ENCODE data around the gene HRH4.

DNA sequence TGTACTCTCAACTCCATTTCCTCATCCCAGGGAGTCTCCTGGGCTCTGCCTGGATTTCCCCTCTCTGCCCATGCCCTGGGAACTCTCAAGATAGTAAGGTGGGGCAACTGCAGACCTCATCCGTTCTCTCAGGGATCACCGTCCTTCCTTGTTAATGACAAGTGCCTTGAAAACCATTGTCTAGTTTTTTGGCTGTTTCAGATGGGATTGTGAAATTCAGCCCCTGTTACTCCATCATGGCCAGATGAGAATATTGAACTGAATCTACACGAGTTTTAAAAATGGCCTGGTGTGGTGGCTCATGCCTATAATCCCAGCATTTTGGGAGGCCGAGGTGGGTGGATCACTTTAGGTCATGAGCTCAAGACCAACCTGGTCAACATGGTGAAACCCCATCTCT lies 665 bp upstream of the HRH4 start:
- TF ChIP-seq CTCF (IDR thresholded peaks at IDR 0.05 in 8 of 11, conservative IDR thresholded peaks at IDR 0.05 in 3 of 11) (no peak), POLR2A (IDR thresholded peaks at IDR 0.05) (no peak), POLR2AphosphoS5 (IDR thresholded peaks at IDR 0.05) (no peak)
